Parathyroid adenoma (tissue), 2 donors: Measurements from ENCODE around the gene DLG2.
"Not testable (repeated sequence)": the region's sequence is repeated elsewhere in the genome, so short reads cannot be mapped to it uniquely, and the experiment has no call there.

Source experiments
- H2AFZ ChIP-seq: fragments of 300-600 bp; sonication (generic); one replicate; pipeline ENCODE4 v1.7.0; 2017; ENCODE audit warnings: antibody characterized with exemption, mild to moderate bottlenecking
- H3K27ac ChIP-seq: fragments of 300-600 bp; sonication (generic); one replicate; pipeline ENCODE4 v1.7.0; 2017
- H3K27me3 ChIP-seq: fragments of 300-600 bp; sonication (generic); one replicate; pipeline ENCODE4 v1.7.0; 2017; ENCODE audit warnings: low read length; ENCODE audit not compliant: control insufficient read depth, insufficient read depth
- H3K36me3 ChIP-seq: fragments of 300-600 bp; sonication (generic); one replicate; pipeline ENCODE4 v1.7.0; 2017; ENCODE audit warnings: low read length; ENCODE audit not compliant: control insufficient read depth, insufficient read depth
- H3K4me1 ChIP-seq: fragments of 300-600 bp; sonication (generic); one replicate; pipeline ENCODE4 v1.7.0; 2017; ENCODE audit warnings: control low read depth
- H3K4me2 ChIP-seq: fragments of 300-600 bp; sonication (generic); one replicate; pipeline ENCODE4 v1.7.0; 2017; ENCODE audit warnings: low read length
- H3K4me3 ChIP-seq: fragments of 300-600 bp; sonication (generic); one replicate; pipeline ENCODE4 v1.7.0; 2017; ENCODE audit warnings: low read depth, low read length
- H3K79me2 ChIP-seq: fragments of 300-600 bp; sonication (generic); one replicate; pipeline ENCODE4 v1.7.0; 2017; ENCODE audit warnings: control low read depth
- H3K9ac ChIP-seq: fragments of 300-600 bp; sonication (generic); one replicate; pipeline ENCODE4 v1.7.0; 2017; ENCODE audit warnings: mild to moderate bottlenecking
- H3K9me3 ChIP-seq: fragments of 300-600 bp; sonication (generic); one replicate; pipeline ENCODE4 v1.7.0; 2017; ENCODE audit warnings: low read length; ENCODE audit not compliant: control insufficient read depth
- TF ChIP-seq, protein P1 (sequence below): fragments of 300-600 bp; sonication (generic); IDR thresholded peaks from one replicate; pipeline ENCODE4 v1.7.0; 2017; ENCODE audit warnings: antibody characterized with exemption, mild to moderate bottlenecking
- donor health status: primary hyperparathyroidism.

Gene DLG2

DNA sequence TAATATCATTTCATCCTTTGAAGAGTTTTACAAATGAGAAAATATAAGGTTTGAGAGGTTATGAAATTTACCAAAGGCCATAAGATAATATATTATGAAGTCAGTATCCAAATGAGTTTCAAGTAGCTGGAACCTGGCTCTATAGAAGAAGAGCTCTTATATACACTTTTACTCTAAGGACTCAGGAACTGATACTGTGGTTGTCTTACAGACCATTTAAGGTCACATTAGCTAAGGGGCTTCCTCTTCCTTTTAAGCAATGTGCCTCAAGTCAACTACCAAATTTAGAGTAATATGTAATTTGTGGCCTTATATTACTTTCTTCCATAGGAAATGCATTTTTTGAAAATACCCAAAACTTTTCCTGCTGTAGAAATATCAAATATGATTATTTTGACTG is 369.3 kb downstream of the DLG2 start:
- no peaks in the 10 kb centered on the region for H3K4me1 ChIP-seq
- H3K79me2 ChIP-seq: no peaks in the 10 kb centered on the region
- H3K27ac ChIP-seq: no peak overlapping the region
- TF ChIP-seq, protein P1, sequence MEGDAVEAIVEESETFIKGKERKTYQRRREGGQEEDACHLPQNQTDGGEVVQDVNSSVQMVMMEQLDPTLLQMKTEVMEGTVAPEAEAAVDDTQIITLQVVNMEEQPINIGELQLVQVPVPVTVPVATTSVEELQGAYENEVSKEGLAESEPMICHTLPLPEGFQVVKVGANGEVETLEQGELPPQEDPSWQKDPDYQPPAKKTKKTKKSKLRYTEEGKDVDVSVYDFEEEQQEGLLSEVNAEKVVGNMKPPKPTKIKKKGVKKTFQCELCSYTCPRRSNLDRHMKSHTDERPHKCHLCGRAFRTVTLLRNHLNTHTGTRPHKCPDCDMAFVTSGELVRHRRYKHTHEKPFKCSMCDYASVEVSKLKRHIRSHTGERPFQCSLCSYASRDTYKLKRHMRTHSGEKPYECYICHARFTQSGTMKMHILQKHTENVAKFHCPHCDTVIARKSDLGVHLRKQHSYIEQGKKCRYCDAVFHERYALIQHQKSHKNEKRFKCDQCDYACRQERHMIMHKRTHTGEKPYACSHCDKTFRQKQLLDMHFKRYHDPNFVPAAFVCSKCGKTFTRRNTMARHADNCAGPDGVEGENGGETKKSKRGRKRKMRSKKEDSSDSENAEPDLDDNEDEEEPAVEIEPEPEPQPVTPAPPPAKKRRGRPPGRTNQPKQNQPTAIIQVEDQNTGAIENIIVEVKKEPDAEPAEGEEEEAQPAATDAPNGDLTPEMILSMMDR: no peak
- no peaks in the 10 kb centered on the region for H3K9me3 ChIP-seq
- no peak overlapping the region for H3K4me2 ChIP-seq
- H2AFZ ChIP-seq: no peak overlapping the region
- no peaks in the 10 kb centered on the region for H3K36me3 ChIP-seq
- H3K27me3 ChIP-seq: no peaks in the 10 kb centered on the region
- H3K9ac ChIP-seq: no peak overlapping the region
- H3K4me3 ChIP-seq: no peak overlapping the region

GRCh38 chr11:85256433-85256832 is 370.7 kb downstream of the DLG2 start:
- no peaks in the 10 kb centered on the region for H3K36me3 ChIP-seq
- H3K9ac ChIP-seq: no peak overlapping the region
- no peak overlapping the region for H2AFZ ChIP-seq
- H3K4me2 ChIP-seq: no peak overlapping the region
- H3K4me3 ChIP-seq: no peak overlapping the region
- H3K27me3 ChIP-seq: no peaks in the 10 kb centered on the region
- no peaks in the 10 kb centered on the region for H3K79me2 ChIP-seq
- no peaks in the 10 kb centered on the region for H3K4me1 ChIP-seq
- H3K27ac ChIP-seq: no peak overlapping the region
- TF ChIP-seq, protein P1: no peak
- no peaks in the 10 kb centered on the region for H3K9me3 ChIP-seq

DNA sequence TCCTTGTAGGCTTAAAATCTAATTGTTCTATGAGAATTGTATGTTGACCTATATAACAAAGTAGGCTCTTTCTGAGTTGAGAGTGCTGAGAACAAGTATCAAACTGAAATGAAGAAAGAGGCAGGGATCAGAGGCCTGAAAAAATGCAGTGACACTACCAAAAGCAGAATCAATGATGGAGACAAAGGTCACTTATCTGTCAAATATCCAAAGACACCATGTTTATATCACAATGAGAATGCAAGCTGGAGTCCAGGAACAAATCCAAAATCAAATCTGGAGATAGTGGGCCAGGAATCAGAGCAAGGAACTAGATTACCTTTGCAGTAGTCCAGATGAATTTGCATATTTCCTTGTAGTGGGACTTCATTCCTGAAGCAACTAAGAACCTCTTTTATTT is 377.7 kb downstream of the DLG2 start:
- Histone ChIP-seq H3K36me3 (no peaks in the 10 kb centered on the region), H3K79me2 (no peaks in the 10 kb centered on the region), H3K4me3 (no peak overlapping the region), H2AFZ (no peak overlapping the region), H3K9ac (no peak overlapping the region), H3K4me2 (no peak overlapping the region), H3K27ac (no peak overlapping the region), H3K27me3 (no peaks in the 10 kb centered on the region), H3K4me1 (no peaks in the 10 kb centered on the region), H3K9me3 (no peaks in the 10 kb centered on the region)
- TF ChIP-seq, protein P1: no peak

- TF ChIP-seq, protein P1: no peak
- no peaks in the 10 kb centered on the region for H3K36me3 ChIP-seq
- no peaks in the 10 kb centered on the region for H3K9me3 ChIP-seq
- H3K4me3 ChIP-seq: no peak overlapping the region
- H3K4me1 ChIP-seq: no peaks in the 10 kb centered on the region
- no peaks in the 10 kb centered on the region for H3K79me2 ChIP-seq
- H3K27ac ChIP-seq: no peak overlapping the region
- H2AFZ ChIP-seq: no peak overlapping the region
- H3K9ac ChIP-seq: no peak overlapping the region
- H3K27me3 ChIP-seq: no peaks in the 10 kb centered on the region
- no peak overlapping the region for H3K4me2 ChIP-seq
Observed at GRCh38 chr11:85247797-85248196, 379.3 kb downstream of the DLG2 start.

GRCh38 chr11:85238906-85239305 is 388.2 kb downstream of the DLG2 start:
- TF ChIP-seq, protein P1: no peak
- Histone ChIP-seq H3K27me3 (no peaks in the 10 kb centered on the region), H3K4me3 (no peak overlapping the region), H3K9me3 (no peaks in the 10 kb centered on the region), H3K4me2 (no peak overlapping the region), H3K9ac (no peak overlapping the region), H3K27ac (no peak overlapping the region), H3K4me1 (no peaks in the 10 kb centered on the region), H2AFZ (no peak overlapping the region), H3K79me2 (no peaks in the 10 kb centered on the region), H3K36me3 (no peaks in the 10 kb centered on the region)

DNA sequence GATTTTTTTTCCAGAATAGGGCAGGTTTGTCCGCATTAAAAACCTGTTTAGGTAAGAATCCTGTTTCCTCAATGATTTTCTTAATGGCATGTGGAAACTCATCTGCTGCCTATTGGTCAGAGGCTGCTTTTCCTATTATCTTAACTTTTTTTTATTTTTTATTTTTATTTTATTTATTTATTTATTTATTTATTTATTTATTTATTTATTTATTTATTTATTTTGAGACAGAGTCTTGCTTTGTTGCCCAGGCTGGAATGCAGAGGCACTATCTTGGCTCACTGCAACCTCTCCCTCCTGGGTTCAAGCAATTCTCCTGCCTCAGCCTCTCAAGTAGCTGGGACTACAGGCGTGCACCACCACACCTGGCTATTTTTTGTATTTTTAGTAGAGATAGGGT is 389.1 kb downstream of the DLG2 start:
- H3K27ac ChIP-seq, H3K4me2 ChIP-seq, H3K9ac ChIP-seq, H3K79me2 ChIP-seq, H3K27me3 ChIP-seq, H2AFZ ChIP-seq, H3K4me3 ChIP-seq, H3K36me3 ChIP-seq, H3K4me1 ChIP-seq, H3K9me3 ChIP-seq: not testable (repeated sequence)
